ENCODE results near the gene ARHGAP26.
"Not testable (repeated sequence)": the region's sequence is repeated elsewhere in the genome, so short reads cannot be mapped to it uniquely, and the experiment has no call there.

ARHGAP26 gene

GRCh38 chr5:143108498-143109128 lies 338.4 kb downstream of the ARHGAP26 start:
- no peak for DNase-seq

GRCh38 chr5:143110591-143110990 lies 340.4 kb downstream of the ARHGAP26 start:
- no peak for DNase-seq

- no peak for DNase-seq
These were observed 341.6 kb downstream of the ARHGAP26 start for GRCh38 chr5:143111799-143112198.

- no peak for DNase-seq
These were observed 343.3 kb downstream of the ARHGAP26 start for GRCh38 chr5:143113461-143113860.

- no peak for DNase-seq
These were observed 344.3 kb downstream of the ARHGAP26 start for GRCh38 chr5:143114481-143114880.

- DNase-seq = no peak
These were observed 345.2 kb downstream of the ARHGAP26 start for GRCh38 chr5:143115381-143115780.

- DNase-seq = no peak
These were observed 346.6 kb downstream of the ARHGAP26 start for GRCh38 chr5:143116814-143117213.

- no peak for DNase-seq
These were observed 347.6 kb downstream of the ARHGAP26 start for GRCh38 chr5:143117821-143118220.

GRCh38 chr5:143118222-143118621 lies 348.0 kb downstream of the ARHGAP26 start:
- no peak for DNase-seq

GRCh38 chr5:143118818-143119217 lies 348.6 kb downstream of the ARHGAP26 start:
- DNase-seq = not testable (repeated sequence)

- DNase-seq = no peak
These were observed 349.2 kb downstream of the ARHGAP26 start for GRCh38 chr5:143119291-143119769.

GRCh38 chr5:143119881-143120341 lies 349.7 kb downstream of the ARHGAP26 start:
- DNase-seq = no peak

- DNase-seq = no peak
These were observed 350.4 kb downstream of the ARHGAP26 start for GRCh38 chr5:143120460-143121134.

- DNase-seq = no peak
These were observed 350.9 kb downstream of the ARHGAP26 start for GRCh38 chr5:143121135-143121475.

- DNase-seq = no peak
These were observed 354.4 kb downstream of the ARHGAP26 start for GRCh38 chr5:143124593-143124992.

- DNase-seq = no peak
These were observed 356.2 kb downstream of the ARHGAP26 start for GRCh38 chr5:143126174-143127019.

GRCh38 chr5:143128412-143129071 lies 358.4 kb downstream of the ARHGAP26 start:
- no peak for DNase-seq

GRCh38 chr5:143129203-143129602 lies 359.0 kb downstream of the ARHGAP26 start:
- DNase-seq = no peak

- no peak for DNase-seq
These were observed 359.9 kb downstream of the ARHGAP26 start for GRCh38 chr5:143129910-143130612.

- no peak for DNase-seq
These were observed 360.6 kb downstream of the ARHGAP26 start for GRCh38 chr5:143130613-143131305.

- no peak for DNase-seq
These were observed 361.8 kb downstream of the ARHGAP26 start for GRCh38 chr5:143131972-143132371.

- DNase-seq = no peak
These were observed 362.6 kb downstream of the ARHGAP26 start for GRCh38 chr5:143132739-143133138.

Measured in stimulated activated naive CD4-positive, alpha-beta T cell (primary cell).